HCT116 (cell line): ENCODE results near the gene IFT88. TPM values are rescaled to one million over a fixed set of nuclear protein-coding genes. Genes with fewer than 3 reads are reported as not detected.

Source experiments
- ATAC-seq: fragments of 200-7000 bp; cut with Tn5 transposase; 2 replicates; pipeline ENCODE4 v1.9.1; 2020; ENCODE audit warnings: mild to moderate bottlenecking, moderate library complexity
- BruUV-seq: library from RNA; stranded (reverse); fragments of 400-500 nt; replicated peaks from 2 replicates; lab custom pipeline; 2021; lab: Mats Ljungman, UMichigan
- CTCF ChIA-PET: fragments of 300-600 bp; sonication (Branson Sonifier 250); formaldehyde crosslinking; loops from one replicate; lab custom pipeline; 2021; ENCODE audit warnings: antibody characterized with exemption; lab: Charles Lee
- POLR2A ChIA-PET: fragments of 300-600, 350-600 bp; sonication (Branson Sonifier 250); formaldehyde crosslinking; loops from one replicate; lab custom pipeline; 2021; ENCODE audit warnings: antibody characterized with exemption; lab: Charles Lee
- RAD21 ChIA-PET, 2 experiments: fragments of 300-600 bp; sonication (Branson Sonifier 250); formaldehyde crosslinking; loops; one replicate each; lab custom pipeline; 2023; ENCODE audit warnings: low total read pairs in 2 of 2; ENCODE audit not compliant: uncharacterized antibody in 2 of 2, unreplicated experiment in 2 of 2, low non-redundant PET in 1 of 2; lab: Charles Lee
- DNase-seq: peaks from one replicate; pipeline ENCODE4 v3.0.0-alpha.2; 2010; ENCODE audit warnings: low read depth, low spot score
- H2AFZ ChIP-seq: fragments of 200-600 bp; shearing (Covaris generic), sonication (generic); 2 replicates; pipeline ENCODE4 v1.6.1; 2017; ENCODE audit warnings: low read depth, mixed run types, mixed read lengths, antibody characterized with exemption, low read length; ENCODE audit not compliant: poor library complexity, severe bottlenecking
- H3K27ac ChIP-seq: 2 replicates; pipeline ENCODE4 v1.5.1; 2012; ENCODE audit warnings: low read depth, low read length
- H3K27me3 ChIP-seq: fragments of 200-600 bp; sonication (generic); 2 replicates; pipeline ENCODE4 v1.6.1; 2016; ENCODE audit warnings: mixed run types, low read length, mixed read lengths; ENCODE audit not compliant: insufficient read depth
- H3K36me3 ChIP-seq, 2 experiments: fragments of 200-500 bp in 1 of 2; fragments of 200-600 bp in 1 of 2; sonication (Bioruptor generic) in 1 of 2; sonication (generic) in 1 of 2; 2 replicates each; pipeline versions ENCODE4 v1.5.1 to v1.6.1; 2014 to 2016; ENCODE audit warnings: low read length in 2 of 2, inconsistent platforms in 1 of 2, mixed read lengths in 1 of 2, mixed run types in 1 of 2; ENCODE audit not compliant: insufficient read depth in 2 of 2, control insufficient read depth in 1 of 2
- H3K4me1 ChIP-seq, 2 experiments: fragments of 200-600 bp in 1 of 2; sonication (generic) in 1 of 2; 2 replicates each; pipeline versions ENCODE4 v1.5.1 to v1.6.1; 2012 to 2017; ENCODE audit warnings: low read length in 2 of 2, inconsistent platforms in 1 of 2, mild to moderate bottlenecking in 1 of 2, mixed read lengths in 1 of 2, mixed run types in 1 of 2, moderate library complexity in 1 of 2; ENCODE audit not compliant: insufficient read depth in 2 of 2, control insufficient read depth in 1 of 2
- H3K4me2 ChIP-seq: fragments of 200-600 bp; sonication (generic); 2 replicates; pipeline ENCODE4 v1.6.1; 2017; ENCODE audit warnings: mixed run types, low read length, mixed read lengths
- H3K4me3 ChIP-seq, 2 experiments: fragments of 200-600 bp in 1 of 2; sonication (generic) in 1 of 2; replicated peaks in 1 of 2; 2 replicates each; pipeline ENCODE4 v1.5.1; 2011 to 2016; ENCODE audit warnings: low read length in 2 of 2, control low read depth in 1 of 2, low read depth in 1 of 2, mild to moderate bottlenecking in 1 of 2, mixed read lengths in 1 of 2, mixed run types in 1 of 2
- H3K79me2 ChIP-seq: fragments of 200-600 bp; sonication (generic); 2 replicates; pipeline ENCODE4 v1.6.1; 2017; ENCODE audit warnings: mild to moderate bottlenecking, mixed run types, low read length, moderate library complexity, mixed read lengths; ENCODE audit not compliant: insufficient read depth
- H3K9ac ChIP-seq: fragments of 200-600 bp; sonication (generic); 2 replicates; pipeline ENCODE4 v1.6.1; 2016; ENCODE audit warnings: low read length, mixed read lengths
- H3K9me2 ChIP-seq: fragments of 200-600 bp; sonication (generic), shearing (Covaris generic); 2 replicates; pipeline ENCODE4 v1.6.1; 2017; ENCODE audit warnings: mixed run types, mild to moderate bottlenecking, moderate library complexity; ENCODE audit not compliant: insufficient read depth
- H3K9me3 ChIP-seq, 2 experiments: fragments of 200-500 bp in 1 of 2; fragments of 200-600 bp in 1 of 2; sonication (Bioruptor generic) in 1 of 2; sonication (generic) in 1 of 2; 2 replicates each; pipeline ENCODE4 v1.6.1; 2014 to 2017; ENCODE audit warnings: low read length in 2 of 2, mixed read lengths in 2 of 2, inconsistent platforms in 1 of 2, low read depth in 1 of 2, mild to moderate bottlenecking in 1 of 2, mixed run types in 1 of 2, moderate library complexity in 1 of 2; ENCODE audit not compliant: control insufficient read depth in 1 of 2, insufficient read depth in 1 of 2
- H4K20me1 ChIP-seq: fragments of 200-600 bp; sonication (generic), shearing (Covaris generic); 2 replicates; pipeline ENCODE4 v1.6.1; 2017; ENCODE audit warnings: mixed run types, mild to moderate bottlenecking, moderate library complexity; ENCODE audit not compliant: insufficient read depth
- CBX3 ChIP-seq: IDR thresholded peaks from 2 replicates; pipeline ENCODE4 v1.6.1; 2012; ENCODE audit warnings: low read depth
- CEBPB ChIP-seq: IDR thresholded peaks from 2 replicates; pipeline ENCODE4 v1.6.1; 2012; ENCODE audit warnings: low read depth
- ELF1 ChIP-seq: IDR thresholded peaks from 2 replicates; pipeline ENCODE4 v1.6.1; 2012; ENCODE audit warnings: low read depth, borderline replicate concordance
- EZH2phosphoT487 ChIP-seq: fragments of 200-600 bp; IDR thresholded peaks from 2 replicates; pipeline ENCODE4 v1.6.1; 2018; ENCODE audit warnings: antibody characterized with exemption, borderline replicate concordance
- FOSL1 ChIP-seq: IDR thresholded peaks from 2 replicates; pipeline ENCODE4 v1.6.1; 2012; ENCODE audit warnings: low read depth
- JUND ChIP-seq: IDR thresholded peaks from 2 replicates; pipeline ENCODE4 v1.6.1; 2012
- SIN3A ChIP-seq: IDR thresholded peaks from 2 replicates; pipeline ENCODE4 v1.6.1; 2012; ENCODE audit warnings: low read depth
- SP1 ChIP-seq: IDR thresholded peaks from 2 replicates; pipeline ENCODE4 v1.6.1; 2012; ENCODE audit warnings: low read depth
- TCF7L2 ChIP-seq: IDR thresholded peaks from 2 replicates; pipeline ENCODE4 v1.7.0; 2011; ENCODE audit warnings: borderline replicate concordance, inconsistent platforms; ENCODE audit not compliant: insufficient read depth, insufficient read length; ENCODE audit errors: extremely low read depth
- ZFX ChIP-seq: fragments of 450-650 bp; IDR thresholded peaks from 2 replicates; pipeline ENCODE4 v1.6.1; 2017
- ZNF274 ChIP-seq: fragments of 200-500 bp; sonication (Bioruptor generic); IDR thresholded peaks from 2 replicates; pipeline ENCODE4 v1.6.1; 2014; ENCODE audit warnings: mild to moderate bottlenecking, low read depth, low read length, inconsistent platforms
- intact Hi-C: fragments of 100-400 bp; cut with micrococcal nuclease; formaldehyde crosslinking; loops from 2 replicates; pipeline ENCODE4 v1.10.0; 2022
- total RNA-seq: library from RNA; stranded (reverse); gene quantifications from one replicate; pipeline ENCODE4 v1.2.1, GENCODE V29; 2021; ENCODE audit not compliant: unreplicated experiment
- TF ChIP-seq, protein P1 (sequence below): IDR thresholded peaks from 2 replicates; pipeline ENCODE4 v1.6.1; 2011; ENCODE audit warnings: mild to moderate bottlenecking, low read length, moderate library complexity; ENCODE audit not compliant: insufficient replicate concordance; ENCODE audit errors: extremely low read depth
- TF ChIP-seq, protein P2 (sequence below): IDR thresholded peaks from 2 replicates; pipeline ENCODE4 v1.6.1; 2012

Gene IFT88
- total RNA-seq, 1 experiment from 2014 or later, result 13.1 TPM

DNA sequence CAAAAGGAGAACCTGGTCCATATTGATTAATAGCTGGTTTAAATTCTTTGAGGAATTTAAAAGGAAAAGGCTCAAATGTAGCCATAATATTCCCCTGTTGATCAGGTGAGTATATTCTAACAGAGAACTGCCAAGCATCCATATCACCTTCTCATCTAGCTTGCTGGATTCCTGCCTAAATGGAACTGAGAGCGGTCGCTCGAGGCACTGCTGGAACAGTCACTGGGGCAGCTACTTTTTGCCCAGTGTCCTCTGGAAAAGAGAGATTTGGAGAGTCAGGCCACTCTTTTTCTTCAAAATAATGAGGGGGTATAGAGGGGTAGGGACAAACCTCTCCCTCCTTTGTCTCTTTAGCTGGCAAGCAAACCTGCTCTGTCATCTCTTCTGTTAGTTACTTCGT, 117.1 kb downstream of the IFT88 start:
- intact Hi-C loops, result no loop called here
- Histone ChIP-seq H3K36me3 (no peaks in the 10 kb centered on the region), H4K20me1 (no peaks in the 10 kb centered on the region), H3K4me3 (no peak overlapping the region), H2AFZ (no peak overlapping the region), H3K27ac (no peak overlapping the region), H3K4me1 (no peaks in the 10 kb centered on the region), H3K9ac (no peak overlapping the region), H3K27me3 (no peaks in the 10 kb centered on the region), H3K9me3 (no peaks in the 10 kb centered on the region), H3K4me2 (no peak overlapping the region), H3K9me2 (no peaks in the 10 kb centered on the region), H3K79me2 (no peaks in the 10 kb centered on the region)
- ChIA-PET POLR2A (no interaction called here), CTCF (no interaction called here), RAD21 (no interaction called here)
- no peak for DNase-seq
- BruUV-seq, result no TSS peak
- no peak for TF ChIP-seq TCF7L2
- no peak for TF ChIP-seq FOSL1
- ATAC-seq, result no peak

DNA sequence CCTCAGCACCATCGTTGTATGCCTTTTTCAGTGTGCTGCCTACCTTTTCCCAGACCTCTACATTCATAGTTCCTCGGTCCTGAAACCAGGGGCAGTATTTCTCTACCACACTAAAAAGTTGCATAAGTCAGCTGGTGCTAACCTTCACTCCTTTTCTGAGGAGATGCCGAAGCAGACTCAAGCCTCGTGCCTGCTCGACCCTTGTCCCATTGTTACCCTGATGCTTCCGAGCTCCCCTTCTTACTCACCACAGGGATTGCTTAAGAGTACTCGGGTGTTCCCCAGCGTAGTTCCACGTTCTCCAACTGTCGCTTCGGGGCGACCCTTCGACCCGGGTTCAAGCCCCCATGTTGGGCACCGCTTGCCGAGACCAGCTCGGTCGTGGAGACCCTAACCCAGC, 117.6 kb downstream of the IFT88 start:
- Histone ChIP-seq H3K79me2 (no peaks in the 10 kb centered on the region), H3K27me3 (no peaks in the 10 kb centered on the region), H2AFZ (no peak overlapping the region), H3K9me2 (no peaks in the 10 kb centered on the region), H3K27ac (no peak overlapping the region), H3K4me3 (no peak overlapping the region), H3K9me3 (no peaks in the 10 kb centered on the region), H3K9ac (no peak overlapping the region), H3K36me3 (no peaks in the 10 kb centered on the region), H3K4me1 (no peaks in the 10 kb centered on the region), H4K20me1 (no peaks in the 10 kb centered on the region), H3K4me2 (no peak overlapping the region)
- BruUV-seq, result no TSS peak
- intact Hi-C loops, result no loop called here
- ChIA-PET CTCF (no interaction called here), POLR2A (no interaction called here), RAD21 (no interaction called here)
- no peak for TF ChIP-seq EZH2phosphoT487
- DNase-seq (no peak), ATAC-seq (no peak)

DNA sequence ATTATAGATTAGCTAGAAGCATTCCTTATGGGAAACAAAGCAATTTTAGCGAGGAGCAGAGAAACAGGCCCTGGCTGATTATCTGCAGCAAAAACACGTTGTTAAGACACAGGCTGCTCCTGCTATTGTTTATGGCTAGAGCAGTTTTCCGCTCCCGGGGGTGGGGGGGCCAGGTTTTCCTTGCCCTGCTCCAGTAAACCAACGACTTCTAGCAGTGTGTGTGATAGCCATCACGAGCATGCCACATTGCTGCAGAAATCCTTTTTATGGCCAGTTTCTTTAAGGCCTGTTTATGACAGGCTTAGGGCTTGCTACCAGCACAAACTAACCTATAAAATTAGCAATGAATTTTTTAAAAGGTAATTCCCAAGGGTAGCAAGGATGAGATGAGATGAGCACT, 118.1 kb downstream of the IFT88 start:
- no TSS peak for BruUV-seq
- intact Hi-C loops, result no loop called here
- no peak for ATAC-seq
- no peak for TF ChIP-seq ELF1
- TF ChIP-seq, protein P1, sequence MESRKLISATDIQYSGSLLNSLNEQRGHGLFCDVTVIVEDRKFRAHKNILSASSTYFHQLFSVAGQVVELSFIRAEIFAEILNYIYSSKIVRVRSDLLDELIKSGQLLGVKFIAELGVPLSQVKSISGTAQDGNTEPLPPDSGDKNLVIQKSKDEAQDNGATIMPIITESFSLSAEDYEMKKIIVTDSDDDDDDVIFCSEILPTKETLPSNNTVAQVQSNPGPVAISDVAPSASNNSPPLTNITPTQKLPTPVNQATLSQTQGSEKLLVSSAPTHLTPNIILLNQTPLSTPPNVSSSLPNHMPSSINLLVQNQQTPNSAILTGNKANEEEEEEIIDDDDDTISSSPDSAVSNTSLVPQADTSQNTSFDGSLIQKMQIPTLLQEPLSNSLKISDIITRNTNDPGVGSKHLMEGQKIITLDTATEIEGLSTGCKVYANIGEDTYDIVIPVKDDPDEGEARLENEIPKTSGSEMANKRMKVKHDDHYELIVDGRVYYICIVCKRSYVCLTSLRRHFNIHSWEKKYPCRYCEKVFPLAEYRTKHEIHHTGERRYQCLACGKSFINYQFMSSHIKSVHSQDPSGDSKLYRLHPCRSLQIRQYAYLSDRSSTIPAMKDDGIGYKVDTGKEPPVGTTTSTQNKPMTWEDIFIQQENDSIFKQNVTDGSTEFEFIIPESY, result no peak
- TF ChIP-seq ZNF274, result no peak
- TF ChIP-seq SP1, result no peak
- no peak for TF ChIP-seq CBX3
- no peak for TF ChIP-seq ZFX
- no peak for TF ChIP-seq TCF7L2
- TF ChIP-seq CEBPB, result no peak
- TF ChIP-seq FOSL1, result no peak
- TF ChIP-seq, protein P2, sequence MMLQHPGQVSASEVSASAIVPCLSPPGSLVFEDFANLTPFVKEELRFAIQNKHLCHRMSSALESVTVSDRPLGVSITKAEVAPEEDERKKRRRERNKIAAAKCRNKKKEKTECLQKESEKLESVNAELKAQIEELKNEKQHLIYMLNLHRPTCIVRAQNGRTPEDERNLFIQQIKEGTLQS, result no peak
- TF ChIP-seq JUND, result no peak
- no peak for TF ChIP-seq SIN3A

More for the DNA sequence above, 118.1 kb downstream of the IFT88 start:
- no peak overlapping the region for H2AFZ ChIP-seq
- no peak for DNase-seq
- no peaks in the 10 kb centered on the region for H3K9me3 ChIP-seq
- ChIA-PET CTCF (no interaction called here), RAD21 (no interaction called here), POLR2A (no interaction called here)
- H3K27me3 ChIP-seq, result no peaks in the 10 kb centered on the region
- no peaks in the 10 kb centered on the region for H3K79me2 ChIP-seq
- no peak overlapping the region for H3K4me2 ChIP-seq
- no peaks in the 10 kb centered on the region; a peak in 1 of 4 replicates for H3K36me3 ChIP-seq
- H3K27ac ChIP-seq, result no peak overlapping the region
- H3K4me1 ChIP-seq, result no peaks in the 10 kb centered on the region
- no peak overlapping the region for H3K9ac ChIP-seq
- no peaks in the 10 kb centered on the region for H3K9me2 ChIP-seq
- no peak overlapping the region for H3K4me3 ChIP-seq
- H4K20me1 ChIP-seq, result no peaks in the 10 kb centered on the region
